Measurements from ENCODE around the gene RBM8A. TPM values are rescaled to one million over a fixed set of nuclear protein-coding genes. Genes with fewer than 3 reads are reported as not detected.

The RBM8A gene
- polyA plus RNA-seq, 1 of the 3 experiments (the other 2 are of a cell fraction): 236 TPM

- Histone ChIP-seq H3K36me3 (replicated peaks in 1 of 2; ENCODE audit: control insufficient read depth in 1 of 2, insufficient read depth in 2 of 2, low read length in 1 of 2) (peaks cover 18 to 28% of the 10 kb centered on the region in 2 experiments), H3K9ac (no peak overlapping the region), H4K20me1 (ENCODE audit: insufficient read depth) (no peaks in the 10 kb centered on the region), H3K4me2 (no peak overlapping the region), H3F3A (replicated peaks; ENCODE audit: insufficient read depth) (no peaks in the 10 kb centered on the region), H3K4me1 (ENCODE audit: control insufficient read depth in 1 of 2, insufficient read depth in 2 of 2, low read depth in 1 of 2, low read length in 1 of 2) (no peaks in the 10 kb centered on the region), H3K27me3 (ENCODE audit: insufficient read depth) (no peaks in the 10 kb centered on the region), H3K27ac (ENCODE audit: low read depth in 2 of 2, low read length in 1 of 2) (no peak overlapping the region), H3K4me3 (ENCODE audit: low read depth in 2 of 2, low read length in 1 of 2) (no peak overlapping the region), H3K9me3 (no peaks in the 10 kb centered on the region), H3K9me2 (no peaks in the 10 kb centered on the region), H3K79me2 (ENCODE audit: insufficient read depth) (peaks cover 32% of the 10 kb centered on the region), H2AFZ (ENCODE audit: low read depth) (no peak overlapping the region)
- POLR2A ChIA-PET: interaction anchor here (2.1 kb wide), 1 partner anchor 14 kb away, joined by 6 read pairs; the partner anchor contains the start of gene RBM8A
- CTCF ChIA-PET: interaction anchor here (1.2 to 2.1 kb wide), 3 partner anchors 11 to 35 kb away, joined by 4 to 8 read pairs (median 4); partner anchors contain the start of gene RBM8A
- no peak for DNase-seq
- TF ChIP-seq GABPA (IDR thresholded peaks at IDR 0.05; ENCODE audit: low read depth): no peak
- no peak for TF ChIP-seq GATA2 (CRISPR knock-in tag; IDR thresholded peaks at IDR 0.05)
- no peak for TF ChIP-seq CTCF (IDR thresholded peaks at IDR 0.05)
- TF ChIP-seq YY1 (IDR thresholded peaks at IDR 0.05; ENCODE audit: low read depth): no peak
- 89% methylated on average over 4 of the region's 4 CpGs for WGBS (ENCODE audit: low lambda C conversion rate)
Observed at GRCh38 chr1:145942405-145942804, 15.1 kb upstream of the RBM8A start.

GRCh38 chr1:145937436-145937835, 10.2 kb upstream of the RBM8A start:
- Histone ChIP-seq H3K27me3 (ENCODE audit: insufficient read depth) (no peaks in the 10 kb centered on the region), H2AFZ (ENCODE audit: low read depth) (no peak overlapping the region), H4K20me1 (ENCODE audit: insufficient read depth) (no peaks in the 10 kb centered on the region), H3F3A (replicated peaks; ENCODE audit: insufficient read depth) (peaks cover 6% of the 10 kb centered on the region), H3K4me1 (ENCODE audit: control insufficient read depth in 1 of 2, insufficient read depth in 2 of 2, low read depth in 1 of 2, low read length in 1 of 2) (no peaks in the 10 kb centered on the region), H3K36me3 (replicated peaks in 1 of 2; ENCODE audit: control insufficient read depth in 1 of 2, insufficient read depth in 2 of 2, low read length in 1 of 2) (peaks cover 18 to 32% of the 10 kb centered on the region in 2 experiments), H3K27ac (ENCODE audit: low read depth in 2 of 2, low read length in 1 of 2) (no peak overlapping the region), H3K4me3 (ENCODE audit: low read depth in 2 of 2, low read length in 1 of 2) (no peak overlapping the region), H3K9me2 (no peaks in the 10 kb centered on the region), H3K9me3 (no peaks in the 10 kb centered on the region), H3K4me2 (no peak overlapping the region), H3K79me2 (ENCODE audit: insufficient read depth) (no peaks in the 10 kb centered on the region), H3K9ac (no peak overlapping the region)
- TF ChIP-seq GABPA (IDR thresholded peaks at IDR 0.05; ENCODE audit: low read depth): no peak
- no peak for TF ChIP-seq JUND (IDR thresholded peaks at IDR 0.05)
- no peak for TF ChIP-seq SMC3 (IDR thresholded peaks at IDR 0.05; ENCODE audit: low read depth, low read length)
- TF ChIP-seq MXI1 (IDR thresholded peaks at IDR 0.05; ENCODE audit: low read depth, low read length): no peak
- TF ChIP-seq PBX3 (IDR thresholded peaks at IDR 0.05): no peak
- TF ChIP-seq FOXM1 (IDR thresholded peaks at IDR 0.05; ENCODE audit: low read depth): no peak
- WGBS (ENCODE audit: low lambda C conversion rate): 100% methylated on average over 1 of the region's 1 CpG
- POLR2A ChIA-PET: no interaction called here
- no peak for DNase-seq
- CTCF ChIA-PET: no interaction called here

- Histone ChIP-seq H3K9me2 (no peaks in the 10 kb centered on the region), H3K79me2 (ENCODE audit: insufficient read depth) (no peaks in the 10 kb centered on the region), H3F3A (replicated peaks; ENCODE audit: insufficient read depth) (peaks cover 6% of the 10 kb centered on the region), H3K36me3 (replicated peaks in 1 of 2; ENCODE audit: control insufficient read depth in 1 of 2, insufficient read depth in 2 of 2, low read length in 1 of 2) (peaks cover 13 to 31% of the 10 kb centered on the region in 2 experiments), H3K4me1 (ENCODE audit: control insufficient read depth in 1 of 2, insufficient read depth in 2 of 2, low read depth in 1 of 2, low read length in 1 of 2) (no peaks in the 10 kb centered on the region), H3K4me3 (ENCODE audit: low read depth in 2 of 2, low read length in 1 of 2) (no peak overlapping the region), H3K27me3 (ENCODE audit: insufficient read depth) (no peaks in the 10 kb centered on the region), H3K9ac (no peak overlapping the region), H3K27ac (ENCODE audit: low read depth in 2 of 2, low read length in 1 of 2) (no peak overlapping the region), H3K4me2 (no peak overlapping the region), H3K9me3 (no peaks in the 10 kb centered on the region), H4K20me1 (ENCODE audit: insufficient read depth) (no peaks in the 10 kb centered on the region), H2AFZ (ENCODE audit: low read depth) (no peak overlapping the region)
- no peak for DNase-seq
- ChIA-PET CTCF (interaction anchor here (1.0 kb wide), 2 partner anchors 9 to 24 kb away, joined by 3 to 4 read pairs; partner anchors contain the start of gene RBM8A), POLR2A (interaction anchor here (0.6 kb wide), 1 partner anchor 105 kb away, joined by 4 read pairs; no protein-coding TSS in a partner anchor)
- WGBS (ENCODE audit: low lambda C conversion rate): 88% methylated on average over 8 of the region's 8 CpGs
- TF ChIP-seq JUND (IDR thresholded peaks at IDR 0.05): no peak
- TF ChIP-seq RAD21 (IDR thresholded peaks at IDR 0.05; ENCODE audit: low read length): no peak
- no peak for TF ChIP-seq MAX (IDR thresholded peaks at IDR 0.05; ENCODE audit: low read depth)
- TF ChIP-seq POLR2AphosphoS5 (IDR thresholded peaks at IDR 0.05; ENCODE audit: low read depth, low read length): no peak
- no peak for TF ChIP-seq USF2 (IDR thresholded peaks at IDR 0.05; ENCODE audit: borderline replicate concordance, low read depth, low read length)
- TF ChIP-seq CTCF (IDR thresholded peaks at IDR 0.05): no peak
- TF ChIP-seq RCOR1 (IDR thresholded peaks at IDR 0.05; ENCODE audit: low read length): no peak
- no peak for TF ChIP-seq TEAD4 (IDR thresholded peaks at IDR 0.05; ENCODE audit: borderline replicate concordance, insufficient read depth)
- no peak for TF ChIP-seq ELF1 (IDR thresholded peaks at IDR 0.05)
- TF ChIP-seq FOXM1 (IDR thresholded peaks at IDR 0.05; ENCODE audit: low read depth): no peak
- no peak for TF ChIP-seq SIN3A (IDR thresholded peaks at IDR 0.05; ENCODE audit: borderline replicate concordance, low read depth, low read length)
Observed at GRCh38 chr1:145936247-145936646, 9.0 kb upstream of the RBM8A start.

All from SK-N-SH (cell line).